ENCODE data around the gene DNASE1L1.

The DNASE1L1 gene

DNA sequence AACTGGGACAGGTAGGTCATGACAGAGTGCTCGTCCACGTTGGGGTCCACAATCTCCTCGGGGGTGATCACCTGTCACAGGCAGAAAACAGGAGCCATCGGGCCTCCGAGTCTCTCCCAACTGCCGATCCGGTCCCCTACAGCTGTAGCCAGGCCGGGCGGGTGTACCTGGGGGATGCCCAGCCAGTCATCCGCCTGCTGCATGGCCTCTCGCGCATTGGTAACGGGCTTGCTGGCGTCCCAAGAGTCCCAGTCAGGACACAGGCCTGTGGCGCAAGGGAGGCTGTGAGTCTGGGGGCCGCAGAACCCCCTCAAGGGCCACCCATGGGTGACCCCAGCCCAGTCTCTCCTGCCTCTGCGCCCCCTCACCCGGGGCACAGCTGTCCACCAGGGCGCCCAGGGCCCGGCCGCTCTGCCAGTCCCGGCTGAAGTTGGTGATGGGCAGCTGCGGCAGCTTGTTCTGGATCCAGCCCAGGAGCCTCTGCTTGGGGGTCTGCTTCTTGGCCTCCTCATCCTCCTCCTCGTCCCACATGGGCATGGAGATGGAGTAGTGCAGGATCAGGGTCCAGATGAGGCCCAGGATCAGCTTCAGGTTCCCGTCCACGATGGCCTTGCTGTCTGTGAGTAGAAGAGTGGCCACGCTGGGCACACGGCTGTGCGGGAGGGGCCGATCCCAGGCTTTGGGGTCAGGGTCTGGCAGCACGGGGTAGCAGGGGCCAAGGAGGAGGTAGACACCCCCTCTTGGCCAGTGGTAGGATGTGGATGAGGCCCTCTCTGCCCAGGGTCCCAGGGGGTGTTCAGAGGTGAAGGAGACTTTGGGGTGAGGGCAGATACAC, 41.4 kb downstream of the DNASE1L1 start:
- no peak for DNase-seq (ENCODE audit: low spot score)

DNA sequence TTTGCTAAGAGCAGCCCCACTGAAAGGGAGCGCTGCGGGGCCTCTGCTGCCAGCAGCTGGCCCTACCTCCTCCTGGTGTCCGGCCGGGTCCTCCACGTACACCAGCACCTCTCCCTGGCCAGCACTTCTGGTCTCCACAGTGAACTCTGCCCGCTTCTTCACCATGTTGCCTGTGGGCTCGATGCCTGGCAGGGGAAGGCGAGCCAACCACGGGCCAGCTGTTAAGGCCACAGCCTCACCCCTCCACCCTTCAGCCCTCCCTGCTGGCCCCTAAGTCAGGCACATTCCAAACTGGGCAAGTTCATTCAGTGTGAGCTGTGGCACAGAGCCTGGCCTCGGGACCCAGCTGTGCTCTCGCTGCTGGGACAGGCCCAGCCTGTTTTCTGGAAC, 42.4 kb downstream of the DNASE1L1 start:
- no peak for DNase-seq (ENCODE audit: low spot score)

DNA sequence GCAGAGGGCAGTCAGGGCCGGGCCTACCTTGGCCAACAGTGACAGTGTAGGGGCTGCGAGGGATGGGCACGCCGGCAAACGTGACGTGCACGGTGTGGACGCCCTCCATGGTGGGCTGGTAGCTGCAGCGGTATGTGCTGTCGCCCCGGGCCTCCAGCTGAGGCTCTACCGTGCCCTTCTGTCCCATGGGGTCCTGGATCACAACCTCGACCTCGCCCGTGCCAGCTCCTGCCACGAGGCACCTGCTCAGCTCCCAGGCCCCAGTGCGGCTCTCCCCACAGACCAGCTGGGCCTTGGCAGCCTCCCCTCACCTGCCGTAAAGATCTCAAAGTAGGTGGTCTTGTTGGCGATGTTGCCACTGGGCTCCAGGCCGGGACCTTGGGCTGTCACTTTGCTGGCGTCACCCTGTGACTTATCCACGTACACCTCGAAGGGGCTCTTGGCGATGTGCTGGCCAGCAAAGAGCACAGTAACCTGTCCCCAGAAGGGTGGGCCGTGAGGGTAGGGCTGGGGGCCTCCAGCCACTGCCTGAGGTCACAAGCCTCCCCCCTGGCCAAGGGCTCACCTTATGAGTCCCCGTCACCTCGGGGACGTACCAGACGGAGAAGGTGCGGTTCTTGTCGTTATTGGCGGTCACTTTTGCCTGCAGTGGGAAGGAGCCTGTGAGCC, 42.9 kb downstream of the DNASE1L1 start:
- no peak for DNase-seq (ENCODE audit: low spot score)

DNA sequence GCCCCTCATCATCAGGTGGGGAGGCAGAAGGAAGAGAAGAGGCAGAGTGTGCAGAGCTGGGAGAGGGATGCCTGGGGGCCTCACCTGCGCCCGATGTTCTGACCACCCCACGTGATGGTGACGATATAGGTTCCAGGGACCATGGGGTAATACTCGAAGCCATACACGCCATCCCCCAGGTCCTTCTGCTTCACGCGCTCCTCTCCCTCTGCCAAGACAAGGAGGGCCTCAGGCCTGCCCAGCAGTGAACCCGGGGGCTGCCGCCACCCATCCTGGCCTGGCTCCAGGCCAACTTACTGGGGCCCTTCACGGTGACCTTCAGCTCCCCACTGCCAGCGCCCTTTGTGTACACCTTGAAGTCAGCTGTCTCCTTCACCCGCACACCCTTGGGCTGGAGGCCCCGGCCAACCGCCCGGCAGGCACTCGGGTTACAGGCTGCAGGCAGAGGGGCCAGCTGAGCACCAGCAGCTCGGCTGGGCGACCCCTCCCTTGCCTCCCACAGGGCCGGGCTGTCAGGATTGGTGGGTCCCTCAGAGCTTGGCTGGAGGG, 43.9 kb downstream of the DNASE1L1 start:
- DNase-seq (ENCODE audit: low spot score): no peak

DNA sequence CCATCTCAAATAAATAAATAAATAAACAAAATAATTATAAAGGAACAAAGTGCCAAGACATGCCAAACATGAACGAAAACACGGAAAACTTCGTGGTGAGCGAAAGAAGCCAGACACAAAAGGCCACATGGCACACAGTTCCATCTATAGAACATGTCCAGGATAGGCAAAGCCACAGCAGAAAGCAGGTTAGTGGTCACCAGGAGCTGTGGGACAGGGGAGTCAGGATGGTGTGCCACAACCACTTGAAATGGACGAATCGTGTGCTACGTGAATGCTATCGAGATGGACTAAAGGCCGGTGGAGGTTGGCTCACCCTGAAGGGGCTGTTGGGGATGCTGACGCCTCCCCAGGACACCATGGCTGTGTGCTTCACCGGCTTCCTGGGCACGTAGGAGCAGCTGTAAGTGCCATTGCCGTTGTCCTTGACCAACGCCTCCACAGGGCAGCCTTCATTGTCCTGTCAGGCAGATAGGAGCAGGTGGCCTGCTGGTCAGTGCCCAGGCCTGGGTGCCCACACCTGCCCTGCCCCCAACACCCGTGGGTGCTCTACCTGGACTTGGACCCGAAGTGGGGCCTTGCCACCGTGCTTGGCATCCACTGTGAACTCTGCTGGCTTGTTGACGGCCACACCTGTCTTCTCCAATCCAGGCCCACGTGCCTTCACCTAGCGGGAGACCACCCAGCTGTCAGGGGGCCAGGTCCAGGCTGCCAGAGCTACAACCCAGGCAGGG, 45.2 kb downstream of the DNASE1L1 start:
- DNase-seq (ENCODE audit: low spot score): no peak

DNA sequence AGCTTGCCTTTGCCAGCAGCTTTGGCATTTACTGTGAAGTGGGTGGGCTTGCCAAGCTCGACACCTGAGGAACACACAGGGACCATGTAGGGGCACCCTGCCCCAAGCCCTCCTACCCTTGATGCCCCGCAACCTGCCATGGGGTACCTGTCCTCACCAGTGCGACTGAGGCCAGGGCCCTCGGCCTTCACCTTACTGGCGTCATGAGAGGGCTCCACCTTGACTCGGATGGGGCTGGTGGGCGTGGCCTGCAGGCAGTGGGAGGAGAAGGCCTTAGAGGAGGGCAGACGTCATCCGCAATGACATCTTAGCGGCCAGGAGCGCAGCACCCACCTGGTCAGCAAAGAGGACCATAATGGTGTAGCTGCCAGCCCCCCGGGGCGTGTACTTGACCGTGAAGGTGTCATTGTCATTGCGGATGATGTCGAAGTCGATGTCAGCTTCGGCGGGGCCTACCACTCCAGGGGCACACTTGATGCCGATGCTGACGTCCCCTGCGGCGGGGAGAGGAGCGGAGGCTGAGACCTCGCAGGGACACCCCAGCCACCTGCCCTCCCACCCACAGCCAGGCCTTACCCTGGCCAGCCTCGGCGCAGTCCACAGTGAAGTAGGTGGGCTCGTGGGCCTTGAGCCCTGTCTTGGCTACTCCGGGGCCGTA, 46.8 kb downstream of the DNASE1L1 start:
- no peak for DNase-seq (ENCODE audit: low spot score)

DNA sequence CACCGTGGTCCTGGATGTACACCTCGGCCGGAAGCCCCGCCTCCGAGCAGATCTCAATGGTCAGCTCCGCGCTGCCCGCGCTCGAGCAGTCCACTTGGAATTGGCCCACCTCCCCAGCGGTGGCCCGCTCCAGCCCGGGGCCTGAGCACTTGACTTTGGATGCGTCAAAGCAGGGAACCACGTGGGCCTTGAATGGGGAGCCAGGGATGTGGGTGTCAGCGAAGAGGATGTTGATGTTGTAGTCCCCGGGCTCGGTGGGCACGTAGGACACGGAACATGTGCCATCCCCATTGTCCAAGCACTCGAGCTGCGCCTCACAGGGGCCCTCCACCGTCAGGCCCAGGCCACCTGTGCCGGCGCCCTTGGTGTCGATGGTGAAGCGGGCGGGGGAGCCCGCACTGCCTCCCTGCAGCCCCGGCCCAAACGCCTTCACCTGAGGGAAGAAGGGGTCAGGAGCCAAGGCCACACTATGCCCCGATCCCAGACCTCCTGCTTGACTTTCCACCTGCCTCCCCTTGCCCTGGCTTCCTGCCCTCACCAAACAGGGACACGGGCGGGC, 48.8 kb downstream of the DNASE1L1 start:
- DNase-seq (ENCODE audit: low spot score): no peak

DNA sequence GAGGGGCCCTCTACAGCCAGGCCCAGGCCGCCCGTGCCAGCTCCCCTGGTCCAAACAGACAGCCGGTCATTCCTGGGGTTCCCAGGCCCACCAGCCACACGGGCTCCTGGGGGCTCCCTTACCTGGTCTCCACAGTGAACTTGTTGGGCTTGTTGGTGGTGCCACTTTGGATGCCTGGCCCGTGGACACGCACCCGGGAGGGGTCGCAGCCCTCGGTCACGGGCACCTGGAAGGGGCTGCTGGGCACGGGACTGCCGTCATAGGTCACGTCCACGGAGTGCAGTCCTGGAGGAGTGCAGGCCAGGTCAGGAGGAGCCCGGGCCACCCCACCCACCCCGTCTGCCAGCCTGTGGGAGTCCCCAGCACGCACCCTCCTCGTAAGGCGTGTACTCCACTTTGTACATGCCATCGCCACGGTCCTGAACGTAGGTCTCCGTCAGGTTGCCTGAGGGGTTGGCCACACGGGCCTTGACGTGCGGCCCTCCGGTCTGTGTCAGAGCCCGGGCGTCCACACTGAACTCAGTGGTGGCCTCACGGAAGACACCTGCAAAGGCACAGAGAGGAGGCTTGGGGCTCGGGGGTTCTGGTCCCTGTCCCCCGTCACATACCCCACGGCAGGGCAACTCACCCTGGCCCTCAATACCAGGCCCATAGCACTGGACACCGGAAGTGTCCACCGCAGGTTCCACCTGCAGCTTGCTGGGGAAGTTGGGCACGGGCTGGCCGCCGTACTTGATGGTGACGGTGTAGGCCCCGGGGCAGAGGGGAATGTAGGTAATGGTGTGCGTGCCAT, 49.5 kb downstream of the DNASE1L1 start:
- no peak for DNase-seq (ENCODE audit: low spot score)

DNA sequence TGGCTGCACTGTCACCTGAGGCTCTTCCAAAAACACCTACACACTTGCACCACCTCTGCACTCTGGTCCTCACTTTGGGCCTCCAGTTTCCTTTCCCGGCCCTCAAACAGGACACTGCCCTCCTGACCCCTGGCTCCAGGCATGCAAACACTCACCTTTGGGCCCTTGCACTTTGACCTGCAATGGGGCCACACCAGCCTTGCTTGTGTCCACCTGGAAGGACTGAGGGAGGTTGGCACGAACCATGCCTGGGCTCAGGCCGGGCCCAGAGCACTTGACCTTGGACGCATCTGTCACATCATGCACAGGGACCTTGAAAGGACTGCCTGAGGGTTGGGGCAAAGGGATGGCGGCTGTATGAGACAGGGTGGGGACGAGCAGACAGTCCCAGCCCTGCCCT, 50.2 kb downstream of the DNASE1L1 start:
- no peak for DNase-seq (ENCODE audit: low spot score)

DNA sequence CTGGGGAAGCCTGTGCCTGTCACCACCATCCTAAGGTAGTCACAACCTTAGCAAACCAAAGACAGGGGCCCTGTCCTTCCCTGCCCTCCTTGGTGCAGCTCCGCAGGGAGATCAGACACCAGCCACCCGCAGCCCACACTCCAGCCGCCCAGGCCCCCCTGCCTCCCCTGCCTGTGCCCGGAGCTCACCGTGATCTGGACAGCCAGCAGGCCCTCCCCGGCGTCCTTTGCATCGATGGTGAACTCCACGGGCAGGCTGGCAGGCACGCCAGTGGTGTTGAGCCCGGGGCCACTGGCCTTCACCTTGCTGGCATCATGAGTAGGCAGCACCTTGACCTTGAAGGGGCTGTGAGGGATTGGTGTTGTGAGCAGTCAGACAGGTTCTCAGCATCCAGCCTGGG, 51.0 kb downstream of the DNASE1L1 start:
- DNase-seq (ENCODE audit: low spot score): no peak

DNA sequence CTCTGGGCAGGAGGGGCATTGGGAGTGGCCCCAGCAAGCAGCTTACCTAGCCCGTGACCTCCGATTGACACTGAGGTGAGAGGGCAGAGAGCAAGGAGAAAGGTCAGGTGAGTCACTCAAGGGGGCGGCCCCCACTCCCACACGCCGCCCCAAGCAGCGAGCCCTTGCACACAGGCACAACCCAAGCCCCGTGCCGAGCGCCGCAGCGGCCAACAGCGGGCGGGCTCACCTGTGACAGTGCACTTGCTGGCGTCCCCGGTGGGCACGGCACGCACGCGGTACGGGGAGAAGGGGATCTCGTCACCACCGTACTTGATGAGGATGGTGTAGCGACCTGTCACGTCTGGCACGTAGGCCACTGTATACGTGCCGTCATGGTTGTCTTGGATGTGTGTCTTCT, 51.8 kb downstream of the DNASE1L1 start:
- no peak for DNase-seq (ENCODE audit: low spot score)

DNA sequence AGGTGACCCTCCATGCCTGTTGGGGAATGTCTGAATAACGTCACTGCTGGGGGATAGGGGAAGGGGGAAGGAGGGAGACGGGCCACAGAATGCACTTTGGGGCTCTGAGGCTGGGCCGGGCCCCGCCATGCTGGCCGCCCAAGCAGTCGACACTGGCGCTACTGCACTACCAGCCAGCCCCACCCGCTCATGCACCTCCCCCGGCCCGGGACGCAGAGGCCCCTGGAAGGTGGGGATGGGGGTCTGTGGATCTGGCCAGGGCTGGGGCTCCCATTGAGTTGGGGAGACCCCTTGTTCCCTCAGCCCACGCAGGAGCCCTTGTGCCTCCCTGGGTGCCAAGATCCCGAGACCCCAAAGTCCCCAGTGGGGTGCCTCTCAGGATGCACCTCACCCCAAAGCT, 52.5 kb downstream of the DNASE1L1 start:
- DNase-seq (ENCODE audit: low spot score): no peak

DNA sequence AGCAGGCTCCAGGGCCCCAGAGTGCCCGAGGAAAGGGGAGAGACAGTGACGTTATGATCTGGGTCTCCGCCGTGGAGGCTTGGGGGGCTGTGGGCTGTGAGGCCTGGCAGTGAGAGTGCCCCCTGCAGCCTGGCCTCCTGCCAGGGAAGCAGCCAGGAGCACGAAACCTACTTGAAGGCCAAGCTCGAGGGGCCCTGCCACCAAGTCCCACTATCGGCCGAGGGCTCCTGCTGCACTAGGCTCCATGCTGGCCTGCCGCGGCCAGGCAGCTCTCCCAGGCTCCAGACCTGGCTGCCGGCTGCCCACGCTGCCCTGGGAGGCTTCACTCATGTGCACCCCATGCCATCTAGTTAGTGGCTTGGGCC, 53.3 kb downstream of the DNASE1L1 start:
- DNase-seq (ENCODE audit: low spot score): no peak

DNA sequence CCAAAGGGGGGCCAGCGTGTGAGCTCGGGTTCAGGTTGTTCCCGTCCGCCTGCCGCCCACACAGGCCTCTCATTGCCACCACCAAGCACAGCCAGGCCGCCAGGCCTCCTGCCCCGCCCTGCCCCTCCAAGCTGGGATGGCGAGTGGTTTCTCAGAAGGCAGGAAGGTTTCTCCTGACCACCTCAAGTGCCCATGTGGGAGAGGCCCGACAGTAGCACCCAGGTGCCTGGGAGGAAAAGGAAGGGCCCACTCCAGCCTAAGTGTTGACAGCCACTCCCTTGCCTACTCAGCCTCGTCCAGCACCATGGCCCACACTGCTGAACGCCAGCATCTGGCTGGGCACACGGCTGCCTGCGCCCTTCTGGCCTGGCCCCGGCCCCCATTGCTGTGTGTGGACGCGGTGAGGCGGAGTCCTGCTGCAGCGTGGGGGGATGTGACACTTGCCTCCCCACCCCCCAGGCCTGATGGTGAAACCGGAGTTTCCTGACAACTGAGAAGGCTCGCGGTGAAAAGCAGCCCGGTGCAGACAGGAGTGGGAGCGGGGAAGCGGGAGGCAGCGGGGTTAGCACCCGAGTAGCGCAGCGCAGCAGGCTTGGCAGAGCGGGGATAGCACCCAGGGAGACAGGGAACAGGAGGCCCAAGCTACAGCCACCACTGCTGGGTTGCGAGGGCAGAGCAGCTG, 53.8 kb downstream of the DNASE1L1 start:
- DNase-seq (ENCODE audit: low spot score): no peak

DNA sequence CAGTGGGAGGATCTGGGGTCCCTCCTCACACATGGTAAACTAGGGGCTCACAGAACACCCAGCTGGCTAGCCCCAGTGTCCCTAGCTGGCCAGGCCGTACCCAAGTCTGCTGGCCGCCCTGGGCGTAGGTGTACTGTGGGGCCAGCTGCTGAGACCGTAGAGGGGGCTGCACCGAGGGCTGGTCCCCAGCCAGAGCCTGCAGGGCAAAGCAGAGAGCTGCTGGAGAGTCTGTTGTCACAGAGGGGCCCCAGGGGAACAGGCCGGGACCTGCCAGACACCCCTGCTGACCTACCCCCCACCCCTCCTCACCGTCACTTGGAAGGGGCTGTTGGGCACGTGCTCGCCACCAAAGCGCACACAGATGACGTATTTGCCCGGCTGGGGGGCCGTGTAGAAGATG, 54.5 kb downstream of the DNASE1L1 start:
- DNase-seq (ENCODE audit: low spot score): no peak

DNA sequence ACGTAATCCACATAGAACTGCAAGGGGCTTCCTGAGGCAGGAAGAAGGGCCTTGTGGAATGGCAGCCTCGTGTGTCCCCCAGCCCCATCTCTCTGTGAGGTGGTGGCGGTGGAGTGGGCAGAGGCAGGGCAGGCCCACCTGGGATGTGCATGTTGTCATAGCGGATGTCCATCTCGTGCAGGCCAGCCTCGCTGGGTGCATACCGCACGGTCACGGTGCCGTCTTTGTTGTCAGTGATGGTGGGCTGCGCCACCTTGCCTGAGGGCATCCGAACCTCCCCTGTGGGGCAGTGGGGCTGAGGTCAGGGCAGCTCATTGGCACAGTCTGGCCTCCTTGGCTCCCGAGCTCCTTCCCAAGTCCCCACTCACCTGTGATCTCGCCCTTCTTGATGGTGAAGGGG, 55.0 kb downstream of the DNASE1L1 start:
- no peak for DNase-seq (ENCODE audit: low spot score)

DNA sequence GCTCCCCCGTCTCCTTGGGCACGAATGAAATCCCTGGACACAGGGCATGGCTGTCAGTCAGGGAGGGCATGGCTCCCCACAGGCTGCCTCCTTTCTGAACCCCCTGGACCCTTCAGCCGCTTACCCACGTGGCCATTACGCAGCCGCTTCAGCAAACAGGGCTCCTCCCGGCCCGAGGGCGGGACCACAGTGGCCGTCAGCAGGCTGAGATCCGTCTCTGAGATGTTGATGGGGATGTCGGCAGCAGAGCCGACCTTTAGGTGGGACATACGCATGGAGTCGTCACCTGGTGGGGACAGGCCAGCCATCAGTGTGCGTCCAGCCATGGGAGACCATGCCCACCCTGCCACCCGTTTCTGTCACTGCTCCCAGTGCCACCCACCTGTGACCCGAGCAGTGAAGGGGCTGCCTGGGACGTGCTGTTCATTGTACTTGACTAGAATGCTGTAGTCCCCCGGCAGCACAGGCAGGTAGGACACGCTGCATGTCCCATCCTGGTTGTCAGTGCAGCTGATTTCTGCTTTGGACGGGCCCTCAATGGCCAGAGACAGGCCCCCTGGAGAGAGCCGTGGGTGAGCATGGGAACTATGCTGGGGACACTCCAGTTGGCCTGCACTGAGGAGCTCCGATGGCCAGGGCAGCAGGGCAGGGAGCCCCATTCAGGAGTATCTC, 55.7 kb downstream of the DNASE1L1 start:
- DNase-seq (ENCODE audit: low spot score): no peak

DNA sequence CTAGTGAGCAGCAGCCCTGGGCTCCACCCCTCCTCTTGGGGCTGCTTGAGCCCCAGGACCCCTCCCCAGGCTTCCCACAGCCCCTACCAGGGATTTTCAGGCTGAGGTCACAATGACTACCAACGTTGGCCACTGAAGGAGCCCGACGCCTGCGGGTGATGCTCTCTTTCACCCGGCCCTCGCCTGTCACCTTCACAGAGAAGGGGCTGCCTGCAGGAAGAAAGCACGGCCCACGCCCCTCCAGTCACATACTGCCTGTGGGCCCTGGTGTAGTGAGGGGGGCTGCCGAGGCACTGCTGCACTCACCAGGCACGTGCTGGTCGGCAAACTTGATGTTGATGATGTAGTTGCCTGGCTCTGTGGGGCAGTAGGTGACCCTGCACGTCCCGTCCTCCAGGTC, 56.6 kb downstream of the DNASE1L1 start:
- no peak for DNase-seq (ENCODE audit: low spot score)

DNA sequence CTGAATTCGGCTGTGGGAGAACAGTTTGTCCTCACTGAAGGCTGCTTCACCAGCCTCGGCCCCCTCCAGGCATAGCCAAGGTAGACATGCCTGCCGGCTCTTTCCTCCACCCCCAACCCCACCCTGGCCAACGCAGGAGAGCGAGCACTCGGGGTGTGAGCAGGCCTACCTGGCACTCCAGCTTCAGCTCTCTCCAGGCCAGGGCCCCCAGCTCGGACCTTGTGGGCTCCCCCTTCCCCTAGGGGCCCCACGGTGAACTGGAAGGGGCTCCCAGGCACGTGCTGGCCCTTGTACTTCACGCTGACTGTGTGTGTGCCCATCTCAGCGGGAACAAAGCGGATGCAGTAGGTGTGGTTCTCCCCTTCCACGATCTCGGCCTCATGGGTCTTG, 57.0 kb downstream of the DNASE1L1 start:
- DNase-seq (ENCODE audit: low spot score): no peak

Measured in NAMALWA (cell line).